ENCODE measurements around the gene RPIA.

- TF ChIP-seq CTCF (IDR thresholded peaks at IDR 0.05) (no peak), POLR2A (IDR thresholded peaks at IDR 0.05; ENCODE audit: low read length) (no peak), CHD2 (IDR thresholded peaks at IDR 0.05; ENCODE audit: low read length, partially characterized antibody) (no peak), EP300 (IDR thresholded peaks at IDR 0.05) (no peak), SREBF2 (IDR thresholded peaks at IDR 0.05) (no peak), MYC (IDR thresholded peaks at IDR 0.05; ENCODE audit: borderline replicate concordance, low read length) (no peak), PHF8 (IDR thresholded peaks at IDR 0.05; ENCODE audit: borderline replicate concordance, low read depth) (no peak), SMC3 (IDR thresholded peaks at IDR 0.05) (no peak)
- TF ChIP-seq, protein P1, sequence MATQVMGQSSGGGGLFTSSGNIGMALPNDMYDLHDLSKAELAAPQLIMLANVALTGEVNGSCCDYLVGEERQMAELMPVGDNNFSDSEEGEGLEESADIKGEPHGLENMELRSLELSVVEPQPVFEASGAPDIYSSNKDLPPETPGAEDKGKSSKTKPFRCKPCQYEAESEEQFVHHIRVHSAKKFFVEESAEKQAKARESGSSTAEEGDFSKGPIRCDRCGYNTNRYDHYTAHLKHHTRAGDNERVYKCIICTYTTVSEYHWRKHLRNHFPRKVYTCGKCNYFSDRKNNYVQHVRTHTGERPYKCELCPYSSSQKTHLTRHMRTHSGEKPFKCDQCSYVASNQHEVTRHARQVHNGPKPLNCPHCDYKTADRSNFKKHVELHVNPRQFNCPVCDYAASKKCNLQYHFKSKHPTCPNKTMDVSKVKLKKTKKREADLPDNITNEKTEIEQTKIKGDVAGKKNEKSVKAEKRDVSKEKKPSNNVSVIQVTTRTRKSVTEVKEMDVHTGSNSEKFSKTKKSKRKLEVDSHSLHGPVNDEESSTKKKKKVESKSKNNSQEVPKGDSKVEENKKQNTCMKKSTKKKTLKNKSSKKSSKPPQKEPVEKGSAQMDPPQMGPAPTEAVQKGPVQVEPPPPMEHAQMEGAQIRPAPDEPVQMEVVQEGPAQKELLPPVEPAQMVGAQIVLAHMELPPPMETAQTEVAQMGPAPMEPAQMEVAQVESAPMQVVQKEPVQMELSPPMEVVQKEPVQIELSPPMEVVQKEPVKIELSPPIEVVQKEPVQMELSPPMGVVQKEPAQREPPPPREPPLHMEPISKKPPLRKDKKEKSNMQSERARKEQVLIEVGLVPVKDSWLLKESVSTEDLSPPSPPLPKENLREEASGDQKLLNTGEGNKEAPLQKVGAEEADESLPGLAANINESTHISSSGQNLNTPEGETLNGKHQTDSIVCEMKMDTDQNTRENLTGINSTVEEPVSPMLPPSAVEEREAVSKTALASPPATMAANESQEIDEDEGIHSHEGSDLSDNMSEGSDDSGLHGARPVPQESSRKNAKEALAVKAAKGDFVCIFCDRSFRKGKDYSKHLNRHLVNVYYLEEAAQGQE (IDR thresholded peaks at IDR 0.05) = no peak
- TF ChIP-seq, protein P2, sequence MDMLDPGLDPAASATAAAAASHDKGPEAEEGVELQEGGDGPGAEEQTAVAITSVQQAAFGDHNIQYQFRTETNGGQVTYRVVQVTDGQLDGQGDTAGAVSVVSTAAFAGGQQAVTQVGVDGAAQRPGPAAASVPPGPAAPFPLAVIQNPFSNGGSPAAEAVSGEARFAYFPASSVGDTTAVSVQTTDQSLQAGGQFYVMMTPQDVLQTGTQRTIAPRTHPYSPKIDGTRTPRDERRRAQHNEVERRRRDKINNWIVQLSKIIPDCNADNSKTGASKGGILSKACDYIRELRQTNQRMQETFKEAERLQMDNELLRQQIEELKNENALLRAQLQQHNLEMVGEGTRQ (IDR thresholded peaks at IDR 0.05) = no peak
Measured at GRCh38 chr2:88746929-88747490, 55.5 kb downstream of the RPIA start.

Measured in A549 (cell line).